GM20000 (cell line): ENCODE measurements around the gene SYCP1.

Experiments
- DNase-seq: peaks from one replicate; pipeline ENCODE4 v3.0.0; 2012; ENCODE audit warnings: low spot score
- TF ChIP-seq, protein P1 (sequence below): IDR thresholded peaks from 2 replicates; pipeline ENCODE4 v1.5.1; 2012; ENCODE audit warnings: mild to moderate bottlenecking, control low read depth; ENCODE audit errors: extremely low read depth, missing control alignments

Gene SYCP1

DNA sequence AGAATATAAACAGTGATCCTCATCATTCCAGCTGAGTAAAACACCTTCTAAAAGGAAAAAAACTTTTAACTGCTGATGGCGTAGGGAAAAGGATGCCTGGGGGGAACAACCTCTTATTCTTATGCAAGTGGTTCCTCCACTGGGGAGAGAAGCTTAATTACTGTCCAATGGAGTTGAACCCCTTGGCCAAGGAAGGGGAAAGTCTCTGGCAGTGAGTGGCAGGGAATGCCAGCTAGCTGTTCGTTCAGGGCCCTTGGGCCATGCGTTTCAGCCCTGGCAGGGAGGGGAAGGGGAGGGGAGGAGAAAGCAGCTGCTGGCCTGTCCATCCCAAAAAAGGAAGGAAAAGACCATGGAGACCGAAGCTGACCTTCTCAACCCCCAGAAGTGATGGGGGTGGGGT is 22.6 kb upstream of the SYCP1 start:
- TF ChIP-seq, protein P1, sequence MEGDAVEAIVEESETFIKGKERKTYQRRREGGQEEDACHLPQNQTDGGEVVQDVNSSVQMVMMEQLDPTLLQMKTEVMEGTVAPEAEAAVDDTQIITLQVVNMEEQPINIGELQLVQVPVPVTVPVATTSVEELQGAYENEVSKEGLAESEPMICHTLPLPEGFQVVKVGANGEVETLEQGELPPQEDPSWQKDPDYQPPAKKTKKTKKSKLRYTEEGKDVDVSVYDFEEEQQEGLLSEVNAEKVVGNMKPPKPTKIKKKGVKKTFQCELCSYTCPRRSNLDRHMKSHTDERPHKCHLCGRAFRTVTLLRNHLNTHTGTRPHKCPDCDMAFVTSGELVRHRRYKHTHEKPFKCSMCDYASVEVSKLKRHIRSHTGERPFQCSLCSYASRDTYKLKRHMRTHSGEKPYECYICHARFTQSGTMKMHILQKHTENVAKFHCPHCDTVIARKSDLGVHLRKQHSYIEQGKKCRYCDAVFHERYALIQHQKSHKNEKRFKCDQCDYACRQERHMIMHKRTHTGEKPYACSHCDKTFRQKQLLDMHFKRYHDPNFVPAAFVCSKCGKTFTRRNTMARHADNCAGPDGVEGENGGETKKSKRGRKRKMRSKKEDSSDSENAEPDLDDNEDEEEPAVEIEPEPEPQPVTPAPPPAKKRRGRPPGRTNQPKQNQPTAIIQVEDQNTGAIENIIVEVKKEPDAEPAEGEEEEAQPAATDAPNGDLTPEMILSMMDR: no peak

GRCh38 chr1:114833421-114833820 is 21.2 kb upstream of the SYCP1 start:
- TF ChIP-seq, protein P1: no peak
- no peak for DNase-seq

More for the DNA sequence above, 22.6 kb upstream of the SYCP1 start:
- no peak for DNase-seq

DNA sequence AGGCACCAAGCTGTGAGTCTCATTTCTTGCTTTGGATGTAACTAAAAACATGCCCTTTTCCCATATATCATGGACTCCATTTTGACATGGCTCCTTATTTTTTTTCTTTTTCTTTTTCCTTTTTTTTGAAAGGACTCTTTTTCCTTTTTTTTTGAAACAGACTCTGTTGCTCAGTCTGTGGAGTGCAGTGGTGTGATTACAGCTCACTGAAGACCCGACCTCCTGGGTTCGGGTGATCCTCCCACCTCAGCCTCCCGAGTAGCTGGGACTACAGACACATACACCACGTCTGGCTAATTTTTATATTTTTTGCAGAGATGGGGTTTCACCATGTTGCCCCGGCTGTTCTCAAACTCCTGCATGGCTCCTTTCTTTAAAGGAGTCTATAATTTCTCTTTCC is 10.4 kb upstream of the SYCP1 start:
- no peak for DNase-seq
- TF ChIP-seq, protein P1: no peak

- no peak for DNase-seq
- TF ChIP-seq, protein P1: no peak
These were observed 1.1 kb upstream of the SYCP1 start for GRCh38 chr1:114853584-114853983.

- TF ChIP-seq, protein P1: no peak
- no peak for DNase-seq
These were observed 6.7 kb downstream of the SYCP1 start for GRCh38 chr1:114861384-114861783.

DNA sequence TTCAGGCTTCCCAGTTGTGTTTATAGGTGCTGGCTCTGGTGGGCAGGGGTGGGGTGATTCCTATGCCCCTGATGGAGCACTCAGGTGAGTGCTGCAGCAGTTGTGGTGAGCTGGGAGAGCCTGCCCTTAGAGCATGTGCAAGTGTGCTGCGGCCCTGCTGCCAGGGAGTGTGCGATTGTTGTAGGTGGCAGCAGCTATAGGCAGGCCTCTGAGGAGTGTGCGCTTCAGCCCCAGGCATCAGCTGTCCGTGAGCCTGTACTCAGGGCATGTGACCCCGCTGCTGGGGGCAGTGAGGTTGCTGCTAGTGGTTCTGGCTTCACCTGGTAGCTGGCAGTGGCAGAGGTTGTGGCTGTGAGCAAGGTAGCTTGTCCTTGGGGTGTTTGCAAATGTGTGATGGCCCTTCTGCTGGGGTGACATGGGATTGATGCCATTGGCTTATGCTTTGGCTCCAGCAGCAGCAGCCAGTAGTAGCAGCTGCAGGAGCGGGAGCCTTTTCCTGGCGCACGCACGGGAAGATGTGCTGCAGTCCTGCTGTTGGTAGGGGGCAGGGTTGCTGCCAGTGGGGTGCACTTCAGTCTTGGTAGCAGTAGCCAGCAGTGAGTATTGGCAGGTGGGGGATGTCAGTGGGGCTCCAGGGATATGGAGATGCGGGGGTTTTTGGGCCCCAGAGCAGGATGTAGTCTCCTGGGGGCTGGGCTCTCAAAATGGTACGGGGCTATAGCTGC is 37.7 kb downstream of the SYCP1 start:
- DNase-seq: no peak
- TF ChIP-seq, protein P1: no peak

GRCh38 chr1:114896795-114897194 is 42.1 kb downstream of the SYCP1 start:
- TF ChIP-seq, protein P1: no peak
- no peak for DNase-seq
